ACC112 (cell line): ENCODE results near the gene AGBL1.

ENCODE experiments used
- H2AFZ ChIP-seq: fragments of 200-600 bp; sonication (generic); one replicate; pipeline ENCODE4 v1.6.0; 2017; ENCODE audit warnings: antibody characterized with exemption, low read length; ENCODE audit not compliant: unreplicated experiment
- H3K27ac ChIP-seq: fragments of 200-600 bp; sonication (generic); 2 replicates; pipeline ENCODE4 v1.5.1; 2014; ENCODE audit warnings: low read depth, mild to moderate bottlenecking, antibody characterized with exemption, low read length, moderate library complexity
- H3K27me3 ChIP-seq: fragments of 200-600 bp; sonication (generic); 2 replicates; pipeline ENCODE4 v1.6.1; 2014; ENCODE audit warnings: mild to moderate bottlenecking, antibody characterized with exemption, low read length, moderate library complexity, mixed read lengths; ENCODE audit not compliant: insufficient read depth
- H3K36me3 ChIP-seq: fragments of 200-600 bp; sonication (generic); 2 replicates; pipeline ENCODE4 v1.6.1; 2016; ENCODE audit warnings: mild to moderate bottlenecking, antibody characterized with exemption, low read length, moderate library complexity, mixed read lengths; ENCODE audit not compliant: insufficient read depth
- H3K4me1 ChIP-seq: fragments of 200-600 bp; sonication (generic); one replicate; pipeline ENCODE4 v1.6.1; 2016; ENCODE audit warnings: low read length, mixed read lengths; ENCODE audit not compliant: insufficient read depth, unreplicated experiment, control insufficient read depth
- H3K4me3 ChIP-seq: fragments of 200-600 bp; sonication (generic); 2 replicates; pipeline ENCODE4 v1.5.1; 2014; ENCODE audit warnings: mild to moderate bottlenecking, low read depth, low read length
- H3K79me2 ChIP-seq: fragments of 200-600 bp; sonication (generic); one replicate; pipeline ENCODE4 v1.6.0; 2016; ENCODE audit warnings: low read length; ENCODE audit not compliant: control insufficient read depth, unreplicated experiment, insufficient read depth

The AGBL1 gene

DNA sequence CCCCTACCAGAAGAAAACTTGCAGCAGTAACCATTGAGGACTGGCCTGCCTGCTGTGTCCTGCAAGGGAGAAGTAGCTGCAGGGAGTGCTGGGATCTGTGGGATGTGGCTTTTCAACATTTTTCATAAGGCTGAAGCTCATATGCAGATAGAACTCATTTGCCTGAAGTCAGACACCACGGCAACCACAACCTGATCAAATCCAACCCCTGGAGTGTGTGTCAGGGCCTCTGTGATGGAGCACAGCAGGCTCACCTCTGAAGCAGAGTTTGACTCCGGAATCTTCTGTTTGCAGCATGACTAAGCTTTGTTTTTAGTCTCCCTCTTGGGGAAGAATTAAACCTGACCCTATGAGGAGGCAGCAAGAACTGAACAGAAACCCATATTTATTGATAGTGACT is 508.7 kb downstream of the AGBL1 start:
- Histone ChIP-seq H3K27me3 (no peaks in the 10 kb centered on the region), H3K27ac (no peak overlapping the region), H3K79me2 (no peaks in the 10 kb centered on the region), H3K4me3 (no peak overlapping the region), H2AFZ (no peak overlapping the region), H3K4me1 (no peaks in the 10 kb centered on the region), H3K36me3 (no peaks in the 10 kb centered on the region)

- Histone ChIP-seq H3K27me3 (no peaks in the 10 kb centered on the region), H3K4me3 (no peak overlapping the region), H3K27ac (no peak overlapping the region), H3K36me3 (no peaks in the 10 kb centered on the region), H2AFZ (no peak overlapping the region), H3K79me2 (no peaks in the 10 kb centered on the region), H3K4me1 (no peaks in the 10 kb centered on the region)
Measured at GRCh38 chr15:86590461-86590860, 510.8 kb downstream of the AGBL1 start.

DNA sequence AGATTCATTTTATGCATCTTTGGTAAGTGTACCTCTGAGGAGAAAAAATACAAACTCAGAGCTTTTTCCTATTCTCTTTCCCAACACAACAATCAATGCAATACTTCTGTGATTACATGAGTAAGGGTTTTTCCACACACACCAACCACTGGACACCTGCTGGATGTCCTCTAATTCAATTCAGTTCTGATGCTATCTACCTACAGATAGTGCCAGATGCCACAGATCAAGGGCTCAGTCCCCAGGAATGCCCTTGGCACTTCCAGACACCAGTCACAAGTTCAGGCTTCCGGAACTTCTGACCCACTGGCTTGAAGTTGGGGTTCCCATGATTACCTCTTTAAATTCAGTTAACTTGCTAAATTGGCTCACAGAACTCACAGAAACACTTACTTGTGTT is 511.5 kb downstream of the AGBL1 start:
- H3K79me2 ChIP-seq = no peaks in the 10 kb centered on the region

GRCh38 chr15:86591994-86592735 is 512.5 kb downstream of the AGBL1 start:
- Histone ChIP-seq H3K4me1 (no peaks in the 10 kb centered on the region), H2AFZ (no peak overlapping the region), H3K27ac (no peak overlapping the region), H3K79me2 (no peaks in the 10 kb centered on the region), H3K36me3 (no peaks in the 10 kb centered on the region), H3K4me3 (no peak overlapping the region), H3K27me3 (no peaks in the 10 kb centered on the region)

More for the DNA sequence above, 511.5 kb downstream of the AGBL1 start:
- H3K27ac ChIP-seq = no peak overlapping the region
- no peaks in the 10 kb centered on the region for H3K36me3 ChIP-seq
- no peak overlapping the region for H2AFZ ChIP-seq
- no peaks in the 10 kb centered on the region for H3K4me1 ChIP-seq
- H3K27me3 ChIP-seq = no peaks in the 10 kb centered on the region
- H3K4me3 ChIP-seq = no peak overlapping the region

- Histone ChIP-seq H3K27me3 (no peaks in the 10 kb centered on the region), H3K4me1 (no peaks in the 10 kb centered on the region), H3K4me3 (no peak overlapping the region), H2AFZ (no peak overlapping the region), H3K27ac (no peak overlapping the region), H3K79me2 (no peaks in the 10 kb centered on the region), H3K36me3 (no peaks in the 10 kb centered on the region)
Measured at GRCh38 chr15:86595741-86596140, 516.1 kb downstream of the AGBL1 start.

DNA sequence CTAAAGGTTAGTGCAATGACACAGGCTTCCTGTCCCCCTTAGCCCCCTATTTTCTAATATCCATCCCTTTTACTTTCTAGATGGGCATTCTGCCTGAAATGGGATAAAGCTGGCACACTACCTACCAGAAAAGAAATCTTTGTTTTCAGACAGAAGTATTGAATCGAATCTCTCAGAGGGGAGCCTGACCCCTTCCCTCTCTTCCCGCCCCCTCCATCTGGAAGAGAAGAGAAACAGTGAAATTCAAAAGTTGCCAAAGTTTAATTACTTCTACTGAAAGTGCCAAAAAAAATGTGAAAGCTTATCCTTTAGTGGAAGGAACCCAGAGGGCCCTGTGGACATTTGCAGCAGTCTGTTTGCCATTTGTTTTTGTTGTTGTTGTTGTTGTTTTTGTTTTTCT is 523.8 kb downstream of the AGBL1 start:
- no peaks in the 10 kb centered on the region for H3K27me3 ChIP-seq
- no peak overlapping the region for H3K27ac ChIP-seq
- no peaks in the 10 kb centered on the region for H3K36me3 ChIP-seq
- H2AFZ ChIP-seq = no peak overlapping the region
- no peaks in the 10 kb centered on the region for H3K79me2 ChIP-seq
- H3K4me1 ChIP-seq = no peaks in the 10 kb centered on the region
- no peak overlapping the region for H3K4me3 ChIP-seq

GRCh38 chr15:86608461-86609205 is 529.0 kb downstream of the AGBL1 start:
- Histone ChIP-seq H3K79me2 (no peaks in the 10 kb centered on the region), H3K27ac (no peak overlapping the region), H3K36me3 (no peaks in the 10 kb centered on the region), H3K4me1 (no peaks in the 10 kb centered on the region), H3K27me3 (no peaks in the 10 kb centered on the region), H2AFZ (no peak overlapping the region), H3K4me3 (no peak overlapping the region)

DNA sequence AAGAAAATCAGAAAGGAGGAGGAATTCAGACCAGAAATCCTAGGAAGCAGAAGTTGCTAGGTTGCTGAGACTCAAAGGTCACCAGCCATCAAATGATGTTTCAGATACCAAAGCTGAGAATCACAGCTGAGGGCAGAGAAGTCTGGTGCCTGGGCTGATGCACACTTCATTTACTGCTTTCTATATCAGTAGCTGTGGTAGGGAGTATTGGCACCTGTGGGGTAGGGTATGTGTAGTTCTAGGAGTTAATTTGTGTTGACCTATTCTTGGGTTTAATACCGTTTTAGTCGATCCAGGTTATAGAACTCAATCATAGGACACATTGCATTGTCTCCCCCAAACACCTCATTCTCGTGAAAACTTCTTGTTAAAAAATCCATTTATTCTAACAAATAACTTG is 529.6 kb downstream of the AGBL1 start:
- Histone ChIP-seq H3K36me3 (no peaks in the 10 kb centered on the region), H2AFZ (no peak overlapping the region), H3K27me3 (no peaks in the 10 kb centered on the region), H3K4me3 (no peak overlapping the region), H3K27ac (no peak overlapping the region), H3K79me2 (no peaks in the 10 kb centered on the region), H3K4me1 (no peaks in the 10 kb centered on the region)

DNA sequence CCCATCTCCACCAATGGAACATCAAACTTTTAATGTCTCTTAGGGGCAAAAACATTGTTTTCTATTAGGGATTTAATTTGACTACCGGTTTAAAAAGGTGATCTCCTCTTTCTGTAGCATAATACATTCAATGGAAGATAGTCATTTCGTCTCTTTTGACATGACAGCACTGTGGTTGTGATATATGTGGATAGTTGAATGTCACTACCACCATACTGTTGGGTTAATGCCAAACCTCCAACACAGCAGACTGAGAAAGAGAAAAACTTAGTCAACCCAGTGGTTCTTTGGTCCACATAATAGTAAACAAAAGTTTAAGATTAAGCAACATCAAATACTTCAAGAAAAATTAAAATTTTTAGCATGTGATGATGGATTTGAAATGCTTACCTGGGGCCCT is 530.4 kb downstream of the AGBL1 start:
- Histone ChIP-seq H3K79me2 (no peaks in the 10 kb centered on the region), H3K27ac (no peak overlapping the region), H3K4me3 (no peak overlapping the region), H3K36me3 (no peaks in the 10 kb centered on the region), H3K4me1 (no peaks in the 10 kb centered on the region), H3K27me3 (no peaks in the 10 kb centered on the region), H2AFZ (no peak overlapping the region)

GRCh38 chr15:86611417-86612040 is 531.9 kb downstream of the AGBL1 start:
- H2AFZ ChIP-seq = no peak overlapping the region
- no peak overlapping the region for H3K27ac ChIP-seq
- no peaks in the 10 kb centered on the region for H3K36me3 ChIP-seq

GRCh38 chr15:86615411-86615810 is 535.7 kb downstream of the AGBL1 start:
- Histone ChIP-seq H2AFZ (no peak overlapping the region), H3K27me3 (no peaks in the 10 kb centered on the region), H3K27ac (no peak overlapping the region), H3K36me3 (no peaks in the 10 kb centered on the region), H3K4me1 (no peaks in the 10 kb centered on the region), H3K79me2 (no peaks in the 10 kb centered on the region), H3K4me3 (no peak overlapping the region)

More at GRCh38 chr15:86611417-86612040, 531.9 kb downstream of the AGBL1 start:
- Histone ChIP-seq H3K27me3 (no peaks in the 10 kb centered on the region), H3K79me2 (no peaks in the 10 kb centered on the region), H3K4me3 (no peak overlapping the region), H3K4me1 (no peaks in the 10 kb centered on the region)
